GM18520 (cell line): ENCODE measurements around the gene FAM3B.
"Not testable (repeated sequence)": the region's sequence is repeated elsewhere in the genome, so short reads cannot be mapped to it uniquely, and the experiment has no call there.

Experiments
- ATAC-seq: cut with Tn5 transposase; IDR thresholded peaks from one replicate; pipeline ENCODE4 v1.9.1; 2021; ENCODE audit not compliant: unreplicated experiment

FAM3B gene

DNA sequence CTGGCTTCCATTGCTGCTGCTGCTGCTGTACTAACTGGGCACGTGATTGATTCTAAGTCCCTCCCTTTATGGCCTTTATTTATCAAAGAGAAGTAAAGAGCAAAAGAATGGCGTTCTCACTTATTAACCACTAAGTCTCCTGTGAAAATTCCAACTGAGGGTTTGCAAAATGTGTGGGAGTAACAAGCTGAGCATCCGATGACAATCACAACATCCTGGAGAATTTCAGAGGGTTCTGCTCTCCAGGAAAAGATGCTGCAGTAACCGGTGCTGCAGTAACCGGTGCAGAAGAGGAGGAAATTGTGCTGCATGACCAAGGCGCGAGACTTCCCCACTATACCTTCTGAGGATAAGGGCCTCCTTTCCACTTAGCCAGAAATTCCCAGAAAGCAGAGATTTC is 32.5 kb downstream of the FAM3B start:
- no peak for ATAC-seq

DNA sequence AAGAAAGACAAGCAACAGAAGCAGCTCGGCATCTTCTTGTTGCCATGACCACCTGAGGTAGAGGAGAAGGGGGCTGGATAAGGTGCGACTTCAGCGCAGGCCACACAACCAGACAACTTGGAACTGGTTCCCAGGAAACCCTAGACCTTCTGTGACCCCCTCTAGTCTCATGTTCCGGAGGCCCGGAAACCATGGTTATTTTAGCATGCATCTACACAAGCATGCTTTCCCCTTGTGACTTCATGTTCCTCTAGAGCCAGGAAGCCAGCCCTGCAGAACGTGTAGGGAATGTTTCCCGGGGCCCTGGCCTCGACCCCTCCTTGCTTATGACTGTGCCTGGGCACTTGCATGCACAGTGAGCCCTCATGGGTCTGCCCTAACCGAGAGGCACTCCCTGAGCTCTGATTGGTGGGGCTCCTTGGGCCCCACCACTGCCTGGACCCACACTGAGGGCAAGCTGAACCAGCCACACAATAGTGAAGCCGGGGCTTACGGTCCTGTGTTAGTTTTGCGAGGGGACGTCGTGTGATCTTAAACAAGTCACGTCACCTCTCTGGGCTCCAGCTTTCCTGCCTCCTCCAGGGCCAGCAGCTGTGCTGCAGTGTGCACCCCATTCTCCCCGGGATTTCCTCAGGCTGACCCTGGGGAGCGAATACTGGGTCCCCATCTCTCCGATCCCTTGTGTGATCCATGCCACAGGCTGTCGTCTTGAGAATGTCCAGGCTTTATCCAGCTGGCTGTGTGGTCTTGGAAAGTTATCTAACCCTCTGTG is 33.2 kb downstream of the FAM3B start:
- no peak for ATAC-seq

DNA sequence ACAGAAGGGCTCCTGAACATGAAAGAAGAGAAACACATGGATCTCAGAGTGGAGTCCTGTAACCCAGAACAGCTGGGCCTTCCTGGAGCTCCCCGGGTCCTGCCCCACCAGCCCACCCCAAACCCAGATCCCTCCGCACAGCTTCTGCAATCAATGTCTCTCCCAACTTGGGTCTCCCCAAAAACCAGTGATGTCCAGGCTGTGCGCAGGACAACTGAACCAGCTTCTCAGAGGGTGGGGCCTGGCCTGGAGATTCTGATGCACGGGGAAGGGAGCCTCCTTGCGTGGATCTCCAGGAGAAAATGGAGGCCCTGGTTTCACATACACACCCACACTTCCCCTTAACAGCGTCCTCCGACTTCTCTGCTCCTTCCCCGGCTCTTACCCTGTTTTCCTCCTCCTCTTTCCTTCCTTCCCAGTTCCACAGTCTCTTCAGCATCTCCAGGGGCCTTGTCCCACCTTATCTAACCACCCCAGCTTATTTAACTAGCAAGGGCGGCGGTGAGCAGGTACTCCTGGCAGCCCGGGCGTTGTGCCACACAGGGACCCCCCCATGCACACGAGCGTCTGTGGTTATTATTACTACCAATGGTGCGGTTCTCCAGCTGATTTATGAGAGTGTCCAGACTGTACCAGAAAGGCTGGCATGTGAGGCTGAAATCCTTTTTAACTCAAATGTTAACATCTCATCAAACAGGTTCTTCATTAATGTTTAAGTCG is 34.0 kb downstream of the FAM3B start:
- no peak for ATAC-seq

- no peak for ATAC-seq
Observed at GRCh38 chr21:41357546-41357945, 40.9 kb downstream of the FAM3B start.

DNA sequence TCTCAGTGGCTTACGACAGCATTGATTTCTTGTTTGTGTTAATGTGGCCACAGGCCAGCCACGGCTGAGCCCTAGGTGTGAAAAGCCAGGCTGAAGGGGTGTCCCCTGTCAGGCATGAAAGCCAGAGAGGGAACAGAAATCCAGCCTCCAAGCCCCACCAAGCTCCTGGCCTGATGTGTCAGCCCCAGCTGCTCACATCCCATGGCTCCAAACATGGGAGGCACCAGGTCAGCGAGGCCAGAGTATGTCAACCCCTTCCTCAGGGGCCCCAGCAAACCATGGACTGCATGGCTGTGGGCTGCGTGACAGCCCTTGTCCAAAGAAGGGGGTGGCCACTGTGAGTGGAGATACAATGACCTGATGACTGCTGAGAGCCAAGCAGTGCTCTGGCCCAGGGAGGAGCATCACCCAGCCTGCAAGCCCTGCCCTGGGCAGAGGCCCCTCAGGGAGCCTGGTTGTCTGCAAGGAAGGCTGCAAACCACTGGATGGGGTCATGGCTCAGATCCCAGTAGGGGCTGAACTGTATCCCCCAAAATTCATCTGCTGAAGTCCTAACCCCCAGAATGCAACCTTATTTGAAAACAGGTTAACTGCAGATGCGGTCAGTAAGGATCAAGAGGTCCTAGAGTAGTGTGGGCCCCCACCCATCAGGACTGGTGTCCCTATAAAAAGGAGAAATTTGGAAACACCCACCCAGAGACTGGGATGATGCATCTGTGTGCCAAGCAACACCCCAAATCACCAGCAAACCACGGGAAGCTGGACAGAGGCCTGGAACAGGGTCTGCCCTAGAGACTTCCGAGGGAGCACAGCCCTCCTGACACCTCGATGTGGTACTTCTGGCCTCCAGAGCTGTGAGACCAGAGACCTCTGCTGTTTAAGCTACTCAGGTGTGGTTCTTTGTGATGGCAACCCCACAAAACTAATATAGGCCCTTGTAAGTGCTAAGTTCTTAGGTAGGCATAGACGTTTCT is 41.9 kb downstream of the FAM3B start:
- ATAC-seq = no peak

- no peak for ATAC-seq
Observed at GRCh38 chr21:41359286-41359685, 42.7 kb downstream of the FAM3B start.

- ATAC-seq = not testable (repeated sequence)
Observed at GRCh38 chr21:41359754-41360071, 43.1 kb downstream of the FAM3B start.

GRCh38 chr21:41360072-41360821 is 43.6 kb downstream of the FAM3B start:
- ATAC-seq = no peak

DNA sequence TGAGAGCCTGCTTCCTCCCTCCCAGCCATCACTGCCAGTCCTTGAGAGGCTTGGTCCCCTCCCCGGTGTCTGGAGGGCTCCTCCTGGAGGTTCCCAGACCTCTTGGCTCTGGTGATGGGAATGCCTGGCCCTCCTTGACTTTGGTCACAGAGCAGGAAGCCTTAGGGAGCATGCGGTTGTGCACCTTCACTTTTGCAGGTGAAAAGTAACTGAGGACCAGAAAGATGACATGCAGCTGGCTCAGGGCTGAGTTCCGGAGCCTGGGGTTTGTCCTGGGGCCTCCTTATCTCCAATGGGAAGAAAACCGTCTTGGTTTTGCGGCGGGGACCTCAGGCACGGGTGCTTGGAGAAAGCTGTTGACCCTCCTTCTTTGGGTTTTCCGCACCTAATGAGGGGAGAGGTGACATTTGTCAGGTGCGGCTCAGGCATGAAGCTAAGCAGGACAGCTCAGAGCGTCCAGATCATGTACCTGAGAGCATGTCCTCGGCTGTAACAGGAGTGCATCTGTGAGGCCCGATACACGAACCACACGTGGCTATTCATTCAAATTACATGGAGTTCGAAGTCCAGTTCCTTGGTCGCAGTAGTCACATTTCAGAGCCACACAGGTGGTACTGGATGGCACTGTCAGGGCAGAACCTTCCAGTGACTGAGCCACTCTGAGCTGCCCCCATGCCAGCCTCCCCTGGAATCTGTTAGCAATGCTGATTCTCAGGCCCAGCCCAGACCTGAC is 44.6 kb downstream of the FAM3B start:
- peak; percentile 3 for ATAC-seq

GRCh38 chr21:41361786-41362604 is 45.4 kb downstream of the FAM3B start, which contains the start of gene MX2:
TSS of gene MX2 (plus strand) at chr21:41362027. CDS start at chr21:41376907, 14,880 bp downstream.
- peak; percentile 51 for ATAC-seq

DNA sequence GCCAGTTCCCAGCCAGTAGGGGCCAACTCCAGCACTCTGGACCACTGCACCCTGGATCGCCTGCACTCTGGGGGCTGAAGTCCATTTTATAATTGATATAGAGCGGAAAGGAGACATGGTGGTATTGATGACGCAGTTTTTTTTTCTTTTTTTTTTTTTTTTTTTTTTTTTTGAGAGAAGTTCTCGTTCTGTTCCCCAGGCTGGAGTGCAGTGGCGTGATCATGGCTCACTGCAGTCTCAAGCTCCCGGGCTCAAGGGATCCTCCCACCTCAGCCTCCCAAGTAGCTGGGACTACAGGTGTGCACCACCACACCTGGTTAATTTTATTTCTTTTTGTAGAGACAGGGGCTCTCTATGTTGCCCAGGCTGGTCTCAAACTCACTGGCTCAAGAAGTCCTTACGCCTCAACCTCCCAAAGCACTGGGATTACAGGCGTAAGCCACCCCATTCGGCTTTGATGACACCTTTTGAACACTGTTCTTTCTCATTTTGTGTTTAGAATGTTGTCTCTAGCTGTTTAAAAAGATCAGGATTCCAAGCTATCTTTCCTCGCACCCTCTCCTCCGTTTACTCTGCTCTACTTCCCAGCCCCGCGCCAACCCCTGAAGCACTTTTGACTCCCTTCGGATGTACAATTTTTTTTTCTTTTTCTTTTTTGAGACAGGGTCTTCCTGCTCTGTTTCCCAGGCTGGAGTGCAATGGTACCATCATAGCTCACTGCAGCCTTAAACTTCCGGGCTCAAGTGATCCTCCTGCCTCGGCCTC is 46.2 kb downstream of the FAM3B start:
- ATAC-seq = no peak

GRCh38 chr21:41363370-41364270 is 47.0 kb downstream of the FAM3B start:
- ATAC-seq = no peak

DNA sequence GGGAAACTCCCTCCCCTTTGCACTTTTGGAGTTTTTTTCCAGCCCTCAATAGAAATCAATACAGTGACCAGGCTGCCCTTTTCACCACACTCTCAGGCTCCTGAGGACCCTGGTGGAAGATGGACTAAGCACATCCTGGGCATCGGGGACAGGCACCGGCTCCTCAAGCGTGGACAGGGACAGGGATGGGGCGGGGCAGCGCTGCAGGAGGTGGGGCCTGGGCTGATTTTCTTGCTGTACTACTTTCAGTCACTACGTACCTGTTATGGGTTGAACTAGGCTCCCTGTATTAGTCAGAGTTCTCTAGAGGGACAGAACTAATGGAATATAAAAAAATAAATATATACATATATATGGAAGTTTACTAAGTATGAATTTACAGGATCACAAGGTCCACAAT is 47.7 kb downstream of the FAM3B start:
- ATAC-seq = no peak

DNA sequence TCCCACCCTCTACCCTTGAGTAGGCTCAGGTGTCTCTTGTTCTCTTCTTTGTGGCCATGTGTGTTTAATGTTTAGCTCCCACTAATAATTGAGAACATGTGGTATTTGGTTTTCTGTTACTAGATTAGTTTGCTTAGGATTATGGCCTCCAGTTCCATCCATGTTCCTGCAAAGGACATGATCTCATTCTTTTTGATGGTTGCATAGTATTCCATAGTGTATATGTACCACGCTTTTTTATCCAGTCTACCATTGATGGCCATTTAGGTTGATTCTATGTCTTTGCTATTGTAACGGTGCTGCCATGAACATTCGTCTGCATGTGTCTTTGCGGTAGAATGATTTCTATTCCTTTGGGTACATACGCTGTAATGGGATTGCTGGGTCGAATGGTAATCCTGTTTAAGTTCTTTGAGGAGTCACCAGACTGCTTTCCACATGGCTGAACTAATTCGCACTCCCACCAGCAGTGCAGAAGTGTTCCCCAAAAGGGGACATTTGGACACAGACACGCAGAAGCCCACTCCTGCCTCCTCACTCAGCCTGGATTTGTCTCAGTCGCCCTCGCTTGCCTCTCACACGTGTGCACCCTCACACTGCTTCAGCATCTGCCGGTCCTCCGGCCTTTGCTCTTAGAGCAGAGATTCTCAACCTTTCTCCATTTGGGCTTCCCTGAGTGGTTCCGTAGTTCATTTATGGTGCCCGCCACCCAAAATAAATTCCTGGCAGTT is 48.9 kb downstream of the FAM3B start:
- no peak for ATAC-seq

GRCh38 chr21:41366522-41367151 is 50.0 kb downstream of the FAM3B start:
- ATAC-seq = no peak

GRCh38 chr21:41367301-41367944 is 50.8 kb downstream of the FAM3B start:
- ATAC-seq = no peak
